GM21360 (cell line): ENCODE data around the gene NXN.
"Not testable (repeated sequence)": the region's sequence is repeated elsewhere in the genome, so short reads cannot be mapped to it uniquely, and the experiment has no call there.

Experiments used
- ATAC-seq: cut with Tn5 transposase; IDR thresholded peaks from one replicate; pipeline ENCODE4 v1.9.1; 2021; ENCODE audit warnings: mild to moderate bottlenecking, moderate library complexity; ENCODE audit not compliant: unreplicated experiment

The NXN gene

GRCh38 chr17:980406-981291 is 1.1 kb upstream of the NXN start:
- no peak for ATAC-seq

GRCh38 chr17:979212-979538 is 401 bp downstream of the NXN start:
- ATAC-seq, result no peak

- no peak for ATAC-seq
Observed at GRCh38 chr17:978103-979093, 1.2 kb downstream of the NXN start.

GRCh38 chr17:977166-977565 is 2.4 kb downstream of the NXN start:
- ATAC-seq, result no peak

- ATAC-seq, result no peak
Observed at GRCh38 chr17:976312-976711, 3.3 kb downstream of the NXN start.

- no peak for ATAC-seq
Observed at GRCh38 chr17:975371-975915, 4.1 kb downstream of the NXN start.

- ATAC-seq, result not testable (repeated sequence)
Observed at GRCh38 chr17:974778-975177, 4.8 kb downstream of the NXN start.

GRCh38 chr17:973053-973452 is 6.5 kb downstream of the NXN start:
- no peak for ATAC-seq

- not testable (repeated sequence) for ATAC-seq
Observed at GRCh38 chr17:971861-972260, 7.7 kb downstream of the NXN start.

- ATAC-seq, result no peak
Observed at GRCh38 chr17:970364-970763, 9.2 kb downstream of the NXN start.

- no peak for ATAC-seq
Observed at GRCh38 chr17:969811-970355, 9.7 kb downstream of the NXN start.

- ATAC-seq, result no peak
Observed at GRCh38 chr17:968812-969730, 10.5 kb downstream of the NXN start.

- no peak for ATAC-seq
Observed at GRCh38 chr17:967122-967521, 12.5 kb downstream of the NXN start.

GRCh38 chr17:965311-965989 is 14.1 kb downstream of the NXN start:
- no peak for ATAC-seq

GRCh38 chr17:964876-965275 is 14.7 kb downstream of the NXN start:
- no peak for ATAC-seq

- no peak for ATAC-seq
Observed at GRCh38 chr17:962670-963069, 16.9 kb downstream of the NXN start.

- no peak for ATAC-seq
Observed at GRCh38 chr17:962166-962565, 17.4 kb downstream of the NXN start.

- ATAC-seq, result no peak
Observed at GRCh38 chr17:958712-959451, 20.7 kb downstream of the NXN start.

- ATAC-seq, result no peak
Observed at GRCh38 chr17:957856-958421, 21.6 kb downstream of the NXN start.
